Ovary (tissue), 3 donors: ENCODE measurements around the gene TMEM109.

Experiments
- EP300 ChIP-seq: sonication (generic); formaldehyde crosslinking; IDR thresholded peaks from one replicate; pipeline ENCODE4 v1.6.1; 2017; ENCODE audit warnings: antibody characterized with exemption
- POLR2A ChIP-seq: fragments of 450-650 bp; IDR thresholded peaks from one replicate; pipeline ENCODE4 v1.6.1; 2017; ENCODE audit warnings: antibody characterized with exemption, mild to moderate bottlenecking, moderate library complexity
- TF ChIP-seq, protein P1 (sequence below), 3 donors: fragments of 450-650 bp in 2 of 3; fragments of 200-600 bp in 1 of 3; IDR thresholded peaks; one replicate each; pipeline versions ENCODE4 v1.5.1 to v1.8.0; 2016 to 2022; ENCODE audit warnings: antibody characterized with exemption in 3 of 3, mild to moderate bottlenecking in 1 of 3
- donor health status: DM: no; HTN: no; CAD: no.

DNA sequence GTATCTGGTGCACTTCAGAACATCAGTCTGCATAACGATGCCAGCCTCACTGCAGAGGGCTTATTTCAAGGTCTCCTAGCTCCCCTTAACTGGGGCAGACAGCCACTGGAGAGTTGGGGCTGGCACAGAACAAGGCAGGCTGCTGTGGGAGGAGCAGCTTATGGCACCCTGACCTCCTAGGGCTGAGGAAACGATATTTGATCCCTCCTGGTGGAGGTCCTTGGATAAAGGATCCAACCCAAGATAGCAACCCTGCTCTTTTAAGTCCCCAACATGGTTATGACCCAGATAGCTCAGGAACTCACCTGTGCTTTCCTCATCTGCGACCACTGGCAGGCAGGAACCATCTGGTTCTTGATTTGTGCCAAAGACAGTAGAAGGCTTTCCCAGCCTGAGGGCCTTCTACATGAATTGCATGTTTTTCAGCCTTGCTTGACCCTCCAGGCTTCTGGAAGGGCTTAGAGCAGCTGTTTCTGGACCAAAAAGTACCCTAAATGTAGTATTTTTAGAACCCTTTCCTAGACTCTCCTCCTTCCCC, 2.8 kb downstream of the TMEM109 start:
- TF ChIP-seq EP300 (no peak), POLR2A (no peak)
- TF ChIP-seq, protein P1, sequence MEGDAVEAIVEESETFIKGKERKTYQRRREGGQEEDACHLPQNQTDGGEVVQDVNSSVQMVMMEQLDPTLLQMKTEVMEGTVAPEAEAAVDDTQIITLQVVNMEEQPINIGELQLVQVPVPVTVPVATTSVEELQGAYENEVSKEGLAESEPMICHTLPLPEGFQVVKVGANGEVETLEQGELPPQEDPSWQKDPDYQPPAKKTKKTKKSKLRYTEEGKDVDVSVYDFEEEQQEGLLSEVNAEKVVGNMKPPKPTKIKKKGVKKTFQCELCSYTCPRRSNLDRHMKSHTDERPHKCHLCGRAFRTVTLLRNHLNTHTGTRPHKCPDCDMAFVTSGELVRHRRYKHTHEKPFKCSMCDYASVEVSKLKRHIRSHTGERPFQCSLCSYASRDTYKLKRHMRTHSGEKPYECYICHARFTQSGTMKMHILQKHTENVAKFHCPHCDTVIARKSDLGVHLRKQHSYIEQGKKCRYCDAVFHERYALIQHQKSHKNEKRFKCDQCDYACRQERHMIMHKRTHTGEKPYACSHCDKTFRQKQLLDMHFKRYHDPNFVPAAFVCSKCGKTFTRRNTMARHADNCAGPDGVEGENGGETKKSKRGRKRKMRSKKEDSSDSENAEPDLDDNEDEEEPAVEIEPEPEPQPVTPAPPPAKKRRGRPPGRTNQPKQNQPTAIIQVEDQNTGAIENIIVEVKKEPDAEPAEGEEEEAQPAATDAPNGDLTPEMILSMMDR (IDR thresholded peaks at IDR 0.05): no peak
